HL-60 (cell line): Measurements from ENCODE around the gene BCAS4.

Experiments used
- DNase-seq, 2 experiments: peaks; one replicate each; pipeline ENCODE4 v3.0.0-alpha.2; 2010 to 2020; ENCODE audit warnings: low read depth in 1 of 2, low spot score in 1 of 2
- H3K27ac ChIP-seq: fragments of 250-450 bp; sonication (Bioruptor Pico); replicated peaks from 2 replicates; pipeline ENCODE4 v1.5.1; 2020; ENCODE audit warnings: mild to moderate bottlenecking, moderate library complexity
- H3K27me3 ChIP-seq: fragments of 250-450 bp; sonication (Bioruptor Pico); 2 replicates; pipeline ENCODE4 v1.5.1; 2021; ENCODE audit warnings: mild to moderate bottlenecking, moderate library complexity; ENCODE audit not compliant: insufficient read depth, poor library complexity, severe bottlenecking
- H3K4me3 ChIP-seq: replicated peaks from 2 replicates; pipeline ENCODE4 v1.5.1; 2011; ENCODE audit warnings: mild to moderate bottlenecking, control low read depth, low read length; ENCODE audit not compliant: insufficient read depth
- GABPA ChIP-seq: IDR thresholded peaks from 2 replicates; pipeline ENCODE4 v1.6.1; 2012; ENCODE audit warnings: low read depth
- POLR2AphosphoS5 ChIP-seq: IDR thresholded peaks from 2 replicates; pipeline ENCODE4 v1.6.1; 2012; ENCODE audit warnings: low read depth
- REST ChIP-seq: IDR thresholded peaks from 2 replicates; pipeline ENCODE4 v1.6.1; 2012; ENCODE audit warnings: low read depth; ENCODE audit not compliant: insufficient replicate concordance
- SPI1 ChIP-seq: IDR thresholded peaks from 2 replicates; pipeline ENCODE4 v1.6.1; 2012; ENCODE audit warnings: low read depth, mild to moderate bottlenecking, borderline replicate concordance
- TF ChIP-seq, protein P1 (sequence below): IDR thresholded peaks from one replicate; pipeline ENCODE4 v1.5.1; 2011; ENCODE audit warnings: low read length, control low read depth, inconsistent platforms; ENCODE audit not compliant: insufficient read depth

The BCAS4 gene

DNA sequence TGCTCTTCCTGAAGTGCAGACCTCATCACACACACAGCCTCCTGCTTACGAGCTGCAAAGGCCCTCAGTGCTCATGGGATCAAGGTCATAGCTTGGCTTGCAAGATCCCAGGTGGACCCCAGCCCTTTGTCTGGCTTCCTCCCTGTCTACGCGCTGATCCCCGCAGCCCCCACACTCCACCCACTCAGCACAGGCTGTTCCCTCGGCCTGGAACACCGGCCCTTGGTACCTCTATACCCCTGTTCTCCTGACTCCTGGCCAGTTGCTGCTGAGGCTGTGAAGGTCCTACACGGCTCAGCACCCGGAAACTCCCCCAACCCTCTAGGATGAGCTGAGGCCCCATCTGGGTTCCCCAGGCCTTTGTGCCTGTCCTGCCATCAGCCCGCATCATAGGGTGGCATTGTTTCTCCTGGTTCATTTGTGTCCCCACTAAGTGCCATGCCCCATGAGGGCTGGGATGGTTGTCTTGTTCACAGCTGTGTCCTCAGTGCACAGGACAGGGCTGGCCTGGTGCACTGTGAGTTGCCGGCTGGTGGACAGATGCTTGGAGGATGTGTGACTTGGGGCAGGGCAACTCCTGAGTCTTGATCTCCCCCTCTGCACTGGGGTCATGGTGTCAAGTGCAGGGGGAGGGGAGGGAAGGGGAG, 79.4 kb downstream of the BCAS4 start:
- no peak for DNase-seq

DNA sequence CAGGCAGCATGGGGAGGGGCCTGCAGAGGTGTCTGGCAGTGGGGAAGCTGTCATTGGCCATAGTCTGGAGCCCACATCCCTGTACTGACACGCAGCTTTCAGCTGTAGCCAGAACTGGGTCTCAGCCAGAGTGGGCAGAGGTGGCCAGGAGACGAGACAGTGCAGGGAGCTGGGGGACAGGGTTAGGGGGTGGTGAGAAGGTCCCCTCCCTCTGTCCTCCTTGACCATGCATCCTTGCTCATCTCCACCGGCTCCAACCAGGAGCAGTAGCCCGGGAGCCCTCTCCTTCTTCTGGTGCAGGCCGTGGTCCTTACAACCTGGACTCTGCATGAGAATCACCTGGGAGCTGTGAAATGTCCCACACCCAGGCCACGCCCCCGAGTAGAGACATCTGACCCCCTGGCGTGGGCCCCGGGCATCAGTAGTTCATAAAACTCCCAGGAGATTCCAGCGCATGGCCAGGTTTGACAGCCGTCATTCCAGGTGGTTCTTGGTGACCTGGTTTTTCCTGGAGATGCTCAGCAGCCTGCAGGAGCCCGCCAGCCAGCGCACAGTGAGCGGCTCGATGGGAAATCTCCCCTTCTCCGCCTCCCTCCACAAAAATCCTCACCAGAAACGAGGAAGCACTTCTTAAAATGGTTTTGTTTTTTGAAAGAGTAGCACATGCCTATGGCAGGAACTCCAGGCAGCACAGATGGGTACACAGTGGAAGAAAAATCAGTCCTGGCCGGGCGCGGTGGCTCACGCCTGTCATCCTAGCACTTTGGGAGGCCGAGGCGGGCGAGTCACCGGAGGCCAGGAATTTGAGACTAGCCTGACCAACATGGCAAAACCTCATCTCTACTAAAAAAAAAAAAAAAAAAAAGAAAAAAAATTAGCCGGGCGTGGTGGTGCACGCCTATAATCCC, 80.2 kb downstream of the BCAS4 start:
- H3K27ac ChIP-seq, result no peak overlapping the region
- no peaks in the 10 kb centered on the region for H3K27me3 ChIP-seq
- DNase-seq, result no peak
- TF ChIP-seq, protein P1, sequence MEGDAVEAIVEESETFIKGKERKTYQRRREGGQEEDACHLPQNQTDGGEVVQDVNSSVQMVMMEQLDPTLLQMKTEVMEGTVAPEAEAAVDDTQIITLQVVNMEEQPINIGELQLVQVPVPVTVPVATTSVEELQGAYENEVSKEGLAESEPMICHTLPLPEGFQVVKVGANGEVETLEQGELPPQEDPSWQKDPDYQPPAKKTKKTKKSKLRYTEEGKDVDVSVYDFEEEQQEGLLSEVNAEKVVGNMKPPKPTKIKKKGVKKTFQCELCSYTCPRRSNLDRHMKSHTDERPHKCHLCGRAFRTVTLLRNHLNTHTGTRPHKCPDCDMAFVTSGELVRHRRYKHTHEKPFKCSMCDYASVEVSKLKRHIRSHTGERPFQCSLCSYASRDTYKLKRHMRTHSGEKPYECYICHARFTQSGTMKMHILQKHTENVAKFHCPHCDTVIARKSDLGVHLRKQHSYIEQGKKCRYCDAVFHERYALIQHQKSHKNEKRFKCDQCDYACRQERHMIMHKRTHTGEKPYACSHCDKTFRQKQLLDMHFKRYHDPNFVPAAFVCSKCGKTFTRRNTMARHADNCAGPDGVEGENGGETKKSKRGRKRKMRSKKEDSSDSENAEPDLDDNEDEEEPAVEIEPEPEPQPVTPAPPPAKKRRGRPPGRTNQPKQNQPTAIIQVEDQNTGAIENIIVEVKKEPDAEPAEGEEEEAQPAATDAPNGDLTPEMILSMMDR, result no peak
- TF ChIP-seq POLR2AphosphoS5 (no peak), REST (no peak), SPI1 (no peak), GABPA (no peak)
- no peak overlapping the region for H3K4me3 ChIP-seq

More for the DNA sequence above, 79.4 kb downstream of the BCAS4 start:
- TF ChIP-seq SPI1 (no peak), GABPA (no peak), REST (no peak), POLR2AphosphoS5 (no peak)
- TF ChIP-seq, protein P1, result no peak
- no peaks in the 10 kb centered on the region for H3K27me3 ChIP-seq
- no peak overlapping the region for H3K4me3 ChIP-seq
- no peak overlapping the region for H3K27ac ChIP-seq

DNA sequence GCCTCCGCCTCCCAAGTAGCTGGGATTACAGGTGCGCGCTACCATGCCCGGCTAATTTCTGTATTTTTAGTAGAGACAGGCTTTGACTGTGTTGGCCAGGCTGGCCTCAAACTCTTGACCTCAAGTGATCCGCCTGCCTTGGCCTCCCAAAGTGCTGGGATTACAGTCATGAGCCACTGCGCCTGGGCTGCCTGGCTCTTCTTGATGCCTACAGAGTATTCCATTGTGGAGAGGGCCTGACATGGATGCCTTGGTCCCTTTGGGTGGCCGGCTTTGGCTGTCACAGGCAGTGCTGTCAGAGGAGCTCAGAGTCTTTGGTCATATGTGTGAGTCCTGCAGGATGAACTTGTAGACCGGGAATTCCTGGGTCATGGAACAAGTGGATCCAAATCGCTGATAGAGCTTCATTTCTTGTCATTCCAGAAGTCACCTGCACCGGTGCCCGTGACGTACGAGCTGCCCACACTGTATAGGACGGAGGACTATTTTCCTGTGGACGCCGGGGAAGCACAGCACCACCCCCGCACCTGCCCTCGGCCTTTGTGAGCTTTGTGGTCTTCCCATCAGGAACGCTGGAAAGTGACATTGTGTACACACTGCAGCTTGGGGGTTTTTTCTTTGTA, 81.3 kb downstream of the BCAS4 start:
- Histone ChIP-seq H3K4me3 (no peak overlapping the region), H3K27me3 (no peaks in the 10 kb centered on the region), H3K27ac (no peak overlapping the region)
- TF ChIP-seq, protein P1, result no peak
- TF ChIP-seq REST (no peak), SPI1 (no peak), GABPA (no peak), POLR2AphosphoS5 (no peak)
- DNase-seq, result no peak
